GM12878 (cell line): ENCODE data around the gene PPP2R1A. TPM values are rescaled to one million over a fixed set of nuclear protein-coding genes. Genes with fewer than 3 reads are reported as not detected.

Experiments
- ATF7 ChIP-seq: fragments of 450-650 bp; IDR thresholded peaks from 2 replicates; pipeline ENCODE4 v1.6.1; 2016; ENCODE audit warnings: low read depth, mild to moderate bottlenecking
- BCL3 ChIP-seq: IDR thresholded peaks from 2 replicates; pipeline ENCODE4 v1.6.1; 2011; ENCODE audit warnings: borderline replicate concordance, low read depth, mild to moderate bottlenecking, moderate library complexity, low read length; ENCODE audit not compliant: insufficient read depth, poor library complexity, severe bottlenecking
- BHLHE40 ChIP-seq, 2 experiments: fragments of 450-650 bp in 1 of 2; IDR thresholded peaks; 2 replicates each; pipeline ENCODE4 v1.6.1; 2011 to 2017; ENCODE audit warnings: low read depth in 2 of 2, borderline replicate concordance in 1 of 2, improper control_type of control experiment in 1 of 2, low read length in 1 of 2, mild to moderate bottlenecking in 1 of 2
- CREB1 ChIP-seq: IDR thresholded peaks from 2 replicates; pipeline ENCODE4 v1.6.1; 2012; ENCODE audit warnings: low read depth, mild to moderate bottlenecking, inconsistent platforms
- E2F4 ChIP-seq: IDR thresholded peaks from 2 replicates; pipeline ENCODE4 v1.6.1; 2012; ENCODE audit warnings: low read depth, low read length, improper control_type of control experiment
- FOS ChIP-seq: IDR thresholded peaks from 3 replicates; pipeline ENCODE4 v1.6.1; 2011; ENCODE audit warnings: borderline replicate concordance; ENCODE audit not compliant: insufficient read length; ENCODE audit errors: extremely low read depth
- HSF1 ChIP-seq: fragments of 150-350 bp; IDR thresholded peaks from 2 replicates; pipeline ENCODE4 v1.6.1; 2014; ENCODE audit warnings: mild to moderate bottlenecking, low read depth, low read length
- NBN ChIP-seq: fragments of 450-650 bp; IDR thresholded peaks from 2 replicates; pipeline ENCODE4 v1.6.1; 2016
- NFYB ChIP-seq: IDR thresholded peaks from 2 replicates; pipeline ENCODE4 v1.6.1; 2011; ENCODE audit warnings: low read depth, mild to moderate bottlenecking, low read length, improper control_type of control experiment, moderate library complexity; ENCODE audit not compliant: insufficient read depth
- NRF1 ChIP-seq: conservative IDR thresholded peaks from 2 replicates; pipeline ENCODE4 v1.6.1; 2011; ENCODE audit warnings: mild to moderate bottlenecking, low read depth, low read length, improper control_type of control experiment
- PML ChIP-seq: IDR thresholded peaks from 2 replicates; pipeline ENCODE4 v1.6.1; 2012; ENCODE audit warnings: low read length, inconsistent platforms
- POLR2A ChIP-seq: IDR thresholded peaks from 2 replicates; pipeline ENCODE4 v1.6.1; 2011; ENCODE audit warnings: low read depth, mild to moderate bottlenecking, low read length
- POU2F2 ChIP-seq: IDR thresholded peaks from 3 replicates; pipeline ENCODE4 v1.6.1; 2011; ENCODE audit warnings: low read depth, mild to moderate bottlenecking, low read length, borderline replicate concordance
- RAD21 ChIP-seq: IDR thresholded peaks from 2 replicates; pipeline ENCODE4 v1.6.1; 2011; ENCODE audit warnings: mild to moderate bottlenecking, low read depth, low read length, moderate library complexity; ENCODE audit not compliant: insufficient read depth
- RELA ChIP-seq: fragments of 450-650 bp; IDR thresholded peaks from 2 replicates; pipeline ENCODE4 v1.8.0; 2014; ENCODE audit warnings: borderline replicate concordance; ENCODE audit not compliant: partially characterized antibody
- SMARCA5 ChIP-seq: fragments of 450-650 bp; IDR thresholded peaks from 2 replicates; pipeline ENCODE4 v1.6.1; 2017; ENCODE audit warnings: mild to moderate bottlenecking
- USF2 ChIP-seq: IDR thresholded peaks from 2 replicates; pipeline ENCODE4 v1.6.1; 2011; ENCODE audit warnings: low read depth, low read length, improper control_type of control experiment, borderline replicate concordance
- ZBED1 ChIP-seq: IDR thresholded peaks from 2 replicates; pipeline ENCODE4 v1.6.1; 2016; ENCODE audit warnings: borderline replicate concordance
- ZNF217 ChIP-seq: fragments of 450-650 bp; IDR thresholded peaks from 2 replicates; pipeline ENCODE4 v1.6.1; 2017; ENCODE audit warnings: antibody characterized with exemption, mild to moderate bottlenecking
- ZNF622 ChIP-seq: fragments of 450-650 bp; IDR thresholded peaks from 2 replicates; pipeline ENCODE4 v1.6.1; 2017; ENCODE audit warnings: mild to moderate bottlenecking, inconsistent platforms
- ZNF687 ChIP-seq: fragments of 450-650 bp; IDR thresholded peaks from 2 replicates; pipeline ENCODE4 v1.6.1; 2017; ENCODE audit warnings: mild to moderate bottlenecking, moderate library complexity
- polyA plus RNA-seq, 11 experiments: library from polyadenylated mRNA; depleted of rRNA in 4 of 11; unstranded in 6 of 11; stranded (reverse) in 5 of 11; fragments of >200 nt; fragmentation: Nextera tagmentation in 4 of 11; fragmentation: Illumina TruSeq in 1 of 11; extraction: Ambion mirVana in 4 of 11; extraction: Trizol in 1 of 11; gene quantifications; 1 replicate in 1 of 11; 2 replicates in 10 of 11; pipeline versions ENCODE4 v1.2.1 to v1.2.3, GENCODE V29; 2011 to 2016; ENCODE audit warnings: inconsistent platforms in 2 of 11, missing spikeins in 2 of 11, low read depth in 1 of 11
- total RNA-seq, 4 experiments: library from RNA; depleted of rRNA in 3 of 4; stranded (reverse); fragments of >200 nt in 3 of 4; fragmentation: Illumina TruSeq in 1 of 4; extraction: Trizol in 1 of 4; gene quantifications; 2 replicates each; pipeline versions ENCODE4 v1.2.1 to v1.2.3, GENCODE V29; 2013 to 2021

The PPP2R1A gene
- total and polyA plus RNA-seq, 10 of the 15 experiments (the other 5 are each of a cell fraction or from before 2014, with no cell fraction given): 16.0 to 359 (median 140) TPM

GRCh38 chr19:52269338-52270261 lies 79.7 kb downstream of the PPP2R1A start, which contains the start of gene ZNF766 (continued):
- TF ChIP-seq ZNF687 (peak; percentile 23; the same call in 1 of the 2 replicates), CREB1 (peak; percentile 71; the same call in 1 of the 2 replicates), USF2 (no peak), E2F4 (peak; percentile 71; the same call in 1 of the 2 replicates), RAD21 (0 out of 2 replicates have a peak, but pooled peaks have one; percentile 1), FOS (no peak), POU2F2 (peak; percentile 51; the same call in 2 of the 3 replicates), NRF1 (peak; percentile 65), NFYB (peak; percentile 78; the same call in 1 of the 2 replicates), PML (peak; percentile 90), HSF1 (no peak), BCL3 (no peak), ATF7 (no peak), ZBED1 (no peak), RELA (no peak), ZNF217 (no peak), ZNF622 (no peak), POLR2A (peak; percentile 91), BHLHE40 (IDR thresholded peaks at IDR 0.05; ENCODE audit: borderline replicate concordance in 1 of 2, low read depth in 2 of 2, low read length in 1 of 2) (peak; percentile 55 to 68), SMARCA5 (0 out of 2 replicates have a peak, but pooled peaks have one; percentile 21), NBN (peak; percentile 69; the same call in 1 of the 2 replicates)
